Panc1 (cell line): Measurements from ENCODE around the gene UGT1A9.
"Not testable (repeated sequence)": the region's sequence is repeated elsewhere in the genome, so short reads cannot be mapped to it uniquely, and the experiment has no call there.

ENCODE experiments used
- POLR2AphosphoS5 ChIP-seq: IDR thresholded peaks from 2 replicates; pipeline ENCODE4 v1.6.1; 2012; ENCODE audit warnings: mild to moderate bottlenecking, low read depth, low read length, moderate library complexity
- TF ChIP-seq, protein P1 (sequence below): fragments of 450-650 bp; IDR thresholded peaks from 2 replicates; pipeline ENCODE4 v1.5.1; 2017; ENCODE audit warnings: mild to moderate bottlenecking

DNA sequence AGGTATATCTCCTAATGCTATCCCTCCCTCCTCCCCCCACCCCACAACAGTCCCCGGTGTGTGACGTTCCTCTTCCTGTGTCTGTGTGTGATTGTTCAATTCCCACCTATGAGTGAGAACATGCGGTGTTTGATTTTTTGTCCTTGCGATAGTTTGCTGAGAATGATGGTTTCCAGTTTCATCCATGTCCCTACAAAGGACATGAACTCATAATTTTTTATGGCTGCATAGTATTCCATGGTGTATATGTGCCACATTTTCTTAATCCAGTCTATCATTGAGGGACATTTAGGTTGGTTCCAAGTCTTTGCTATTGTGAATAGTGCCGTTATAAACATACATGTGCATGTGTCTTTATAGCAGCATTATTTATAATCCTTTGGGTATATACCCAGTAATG is 29.1 kb downstream of the UGT1A9 start:
- TF ChIP-seq, protein P1, sequence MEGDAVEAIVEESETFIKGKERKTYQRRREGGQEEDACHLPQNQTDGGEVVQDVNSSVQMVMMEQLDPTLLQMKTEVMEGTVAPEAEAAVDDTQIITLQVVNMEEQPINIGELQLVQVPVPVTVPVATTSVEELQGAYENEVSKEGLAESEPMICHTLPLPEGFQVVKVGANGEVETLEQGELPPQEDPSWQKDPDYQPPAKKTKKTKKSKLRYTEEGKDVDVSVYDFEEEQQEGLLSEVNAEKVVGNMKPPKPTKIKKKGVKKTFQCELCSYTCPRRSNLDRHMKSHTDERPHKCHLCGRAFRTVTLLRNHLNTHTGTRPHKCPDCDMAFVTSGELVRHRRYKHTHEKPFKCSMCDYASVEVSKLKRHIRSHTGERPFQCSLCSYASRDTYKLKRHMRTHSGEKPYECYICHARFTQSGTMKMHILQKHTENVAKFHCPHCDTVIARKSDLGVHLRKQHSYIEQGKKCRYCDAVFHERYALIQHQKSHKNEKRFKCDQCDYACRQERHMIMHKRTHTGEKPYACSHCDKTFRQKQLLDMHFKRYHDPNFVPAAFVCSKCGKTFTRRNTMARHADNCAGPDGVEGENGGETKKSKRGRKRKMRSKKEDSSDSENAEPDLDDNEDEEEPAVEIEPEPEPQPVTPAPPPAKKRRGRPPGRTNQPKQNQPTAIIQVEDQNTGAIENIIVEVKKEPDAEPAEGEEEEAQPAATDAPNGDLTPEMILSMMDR, result not testable (repeated sequence)
- TF ChIP-seq POLR2AphosphoS5, result not testable (repeated sequence)
